Measurements from ENCODE around the gene CTNNB1.

CTNNB1 gene

GRCh38 chr3:41220906-41221677 is 21.8 kb downstream of the CTNNB1 start:
- no peak for DNase-seq (ENCODE audit: low read depth)

GRCh38 chr3:41222012-41222411 is 22.7 kb downstream of the CTNNB1 start:
- no peak for DNase-seq (ENCODE audit: low read depth)

DNA sequence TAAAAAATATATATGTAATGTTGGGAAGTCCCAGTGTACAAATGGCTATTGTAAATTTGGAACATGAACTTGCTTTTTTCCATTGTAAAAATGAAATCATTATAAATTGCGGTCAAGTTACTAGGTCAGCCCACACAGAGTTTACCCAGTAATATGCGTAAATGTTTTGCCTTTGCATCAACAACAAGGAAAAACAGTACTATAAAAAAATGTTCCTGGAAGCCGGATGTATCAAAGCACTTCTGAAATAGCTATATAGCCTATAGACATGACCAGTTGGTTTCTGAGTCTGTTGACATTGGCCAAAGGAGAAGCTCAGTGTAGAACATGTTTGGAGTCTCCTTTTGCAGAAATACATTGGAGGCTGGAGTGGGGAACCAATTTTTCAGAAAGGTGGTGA is 23.2 kb downstream of the CTNNB1 start:
- no peak for DNase-seq (ENCODE audit: low read depth)

- no peak for DNase-seq (ENCODE audit: low read depth)
These were observed 23.8 kb downstream of the CTNNB1 start for GRCh38 chr3:41223078-41223477.

DNA sequence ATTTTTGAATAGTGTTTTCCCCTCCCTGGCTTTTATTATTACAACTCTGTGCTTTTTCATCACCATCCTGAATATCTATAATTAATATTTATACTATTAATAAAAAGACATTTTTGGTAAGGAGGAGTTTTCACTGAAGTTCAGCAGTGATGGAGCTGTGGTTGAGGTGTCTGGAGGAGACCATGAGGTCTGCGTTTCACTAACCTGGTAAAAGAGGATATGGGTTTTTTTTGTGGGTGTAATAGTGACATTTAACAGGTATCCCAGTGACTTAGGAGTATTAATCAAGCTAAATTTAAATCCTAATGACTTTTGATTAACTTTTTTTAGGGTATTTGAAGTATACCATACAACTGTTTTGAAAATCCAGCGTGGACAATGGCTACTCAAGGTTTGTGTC is 24.4 kb downstream of the CTNNB1 start:
- no peak for DNase-seq (ENCODE audit: low read depth)

DNA sequence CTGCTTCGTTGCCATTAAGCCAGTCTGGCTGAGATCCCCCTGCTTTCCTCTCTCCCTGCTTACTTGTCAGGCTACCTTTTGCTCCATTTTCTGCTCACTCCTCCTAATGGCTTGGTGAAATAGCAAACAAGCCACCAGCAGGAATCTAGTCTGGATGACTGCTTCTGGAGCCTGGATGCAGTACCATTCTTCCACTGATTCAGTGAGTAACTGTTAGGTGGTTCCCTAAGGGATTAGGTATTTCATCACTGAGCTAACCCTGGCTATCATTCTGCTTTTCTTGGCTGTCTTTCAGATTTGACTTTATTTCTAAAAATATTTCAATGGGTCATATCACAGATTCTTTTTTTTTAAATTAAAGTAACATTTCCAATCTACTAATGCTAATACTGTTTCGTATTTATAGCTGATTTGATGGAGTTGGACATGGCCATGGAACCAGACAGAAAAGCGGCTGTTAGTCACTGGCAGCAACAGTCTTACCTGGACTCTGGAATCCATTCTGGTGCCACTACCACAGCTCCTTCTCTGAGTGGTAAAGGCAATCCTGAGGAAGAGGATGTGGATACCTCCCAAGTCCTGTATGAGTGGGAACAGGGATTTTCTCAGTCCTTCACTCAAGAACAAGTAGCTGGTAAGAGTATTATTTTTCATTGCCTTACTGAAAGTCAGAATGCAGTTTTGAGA is 25.0 kb downstream of the CTNNB1 start:
- DNase-seq (ENCODE audit: low read depth), result no peak

- DNase-seq (ENCODE audit: low read depth), result no peak
These were observed 35.8 kb downstream of the CTNNB1 start for GRCh38 chr3:41234823-41235721.

- DNase-seq (ENCODE audit: low read depth), result no peak
These were observed 36.9 kb downstream of the CTNNB1 start for GRCh38 chr3:41236228-41236627.

DNA sequence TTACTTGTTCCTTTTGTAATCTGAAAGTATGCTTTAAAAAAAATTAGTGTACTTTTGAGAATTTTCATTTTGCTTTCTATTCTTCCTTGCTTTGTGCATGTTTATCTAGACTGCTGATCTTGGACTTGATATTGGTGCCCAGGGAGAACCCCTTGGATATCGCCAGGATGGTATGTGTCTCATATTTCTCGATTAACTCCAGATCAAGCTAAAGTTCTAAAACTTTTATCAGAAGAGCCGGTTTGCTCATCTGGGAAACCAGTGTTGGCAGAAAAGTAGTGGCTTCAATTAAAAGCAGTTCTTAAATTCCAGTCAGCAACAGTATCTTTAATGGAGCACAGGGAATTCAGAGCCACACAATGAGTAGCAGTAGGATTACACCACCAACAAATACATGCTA is 38.6 kb downstream of the CTNNB1 start:
- no peak for DNase-seq (ENCODE audit: low read depth)

DNA sequence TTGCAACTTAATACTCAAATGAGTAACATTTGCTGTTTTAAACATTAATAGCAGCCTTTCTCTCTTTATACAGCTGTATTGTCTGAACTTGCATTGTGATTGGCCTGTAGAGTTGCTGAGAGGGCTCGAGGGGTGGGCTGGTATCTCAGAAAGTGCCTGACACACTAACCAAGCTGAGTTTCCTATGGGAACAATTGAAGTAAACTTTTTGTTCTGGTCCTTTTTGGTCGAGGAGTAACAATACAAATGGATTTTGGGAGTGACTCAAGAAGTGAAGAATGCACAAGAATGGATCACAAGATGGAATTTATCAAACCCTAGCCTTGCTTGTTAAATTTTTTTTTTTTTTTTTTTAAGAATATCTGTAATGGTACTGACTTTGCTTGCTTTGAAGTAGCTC is 40.3 kb downstream of the CTNNB1 start:
- DNase-seq (ENCODE audit: low read depth), result no peak

DNA sequence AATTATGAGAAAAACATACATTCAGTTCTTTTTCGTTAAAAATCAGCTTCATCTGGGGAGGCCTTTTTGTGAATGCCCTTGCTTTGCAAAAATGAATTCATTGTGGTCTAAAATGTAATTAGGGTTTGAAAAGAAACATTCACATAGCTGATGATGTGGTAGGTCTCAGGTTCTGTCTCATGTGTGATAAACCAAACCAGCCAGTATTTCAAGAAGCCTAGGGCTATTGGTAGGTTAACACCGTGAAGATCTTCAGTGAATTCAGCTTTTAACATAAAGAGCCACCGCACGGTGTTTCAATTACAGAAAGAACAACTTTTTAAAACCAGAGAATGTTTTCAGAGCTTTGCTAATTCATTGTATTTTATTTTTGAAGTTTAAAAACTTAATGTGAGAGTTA is 41.9 kb downstream of the CTNNB1 start:
- DNase-seq (ENCODE audit: low read depth), result no peak

DNA sequence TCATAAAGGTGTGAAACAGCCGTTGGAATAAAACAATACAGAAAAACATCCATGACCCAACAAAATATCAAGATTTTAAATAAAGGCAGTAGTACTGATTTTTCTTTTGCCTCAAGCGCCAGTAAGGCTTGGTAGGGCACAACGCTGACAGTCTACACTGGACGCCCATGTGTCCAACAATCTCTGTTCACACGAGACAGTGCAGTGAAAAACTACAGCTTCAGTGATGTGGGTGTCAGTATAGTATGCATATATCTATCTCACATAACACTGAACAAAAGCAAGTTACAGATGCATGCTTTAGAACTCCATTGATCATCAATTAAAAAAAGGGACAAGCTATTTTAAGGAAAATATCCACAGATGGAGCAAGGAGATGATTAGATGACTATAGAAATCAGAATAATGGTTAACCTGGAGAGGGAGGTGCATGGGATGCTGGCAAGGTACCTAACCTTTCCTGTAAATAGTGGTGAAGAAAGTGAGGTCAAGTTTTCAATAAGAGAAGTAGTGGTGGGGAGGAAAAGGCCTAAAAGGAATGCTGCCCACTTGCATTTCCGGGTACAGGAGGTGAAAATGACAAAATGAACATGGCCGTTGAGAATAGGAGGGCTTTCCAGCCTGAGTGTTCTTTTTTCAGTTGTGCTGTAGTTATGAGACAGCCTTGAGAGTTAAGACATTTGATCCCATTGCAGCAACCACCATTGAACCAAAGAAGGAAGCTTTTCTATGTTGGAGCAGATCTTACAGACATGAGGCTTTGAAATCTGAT is 42.7 kb downstream of the CTNNB1 start:
- no peak for DNase-seq (ENCODE audit: low read depth)

- no peak for DNase-seq (ENCODE audit: low read depth)
These were observed 43.9 kb downstream of the CTNNB1 start for GRCh38 chr3:41243183-41243582.

GRCh38 chr3:41244620-41245336 is 45.5 kb downstream of the CTNNB1 start:
- DNase-seq (ENCODE audit: low read depth), result no peak

GRCh38 chr3:41247055-41248004 is 48.0 kb downstream of the CTNNB1 start:
- no peak for DNase-seq (ENCODE audit: low read depth)

DNA sequence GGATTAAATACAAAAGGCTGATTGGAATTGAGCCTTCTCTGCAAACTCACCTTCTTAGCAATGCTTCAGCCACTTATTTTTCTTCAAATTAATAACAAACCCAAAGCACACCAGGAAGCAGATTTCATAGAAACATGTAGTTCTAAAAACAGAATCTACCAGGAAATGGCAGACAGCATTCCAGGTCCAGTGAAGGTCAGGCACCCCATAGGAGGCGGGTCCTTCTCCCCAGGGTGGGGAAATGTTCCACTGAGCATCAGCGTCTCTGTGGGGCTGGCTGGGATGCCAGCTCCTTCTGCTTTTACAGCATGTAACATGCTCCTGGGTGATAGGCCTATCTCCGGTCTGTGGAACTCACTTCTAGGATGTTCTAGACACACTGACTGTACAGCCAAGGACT is 49.2 kb downstream of the CTNNB1 start:
- no peak for DNase-seq (ENCODE audit: low read depth)

DNA sequence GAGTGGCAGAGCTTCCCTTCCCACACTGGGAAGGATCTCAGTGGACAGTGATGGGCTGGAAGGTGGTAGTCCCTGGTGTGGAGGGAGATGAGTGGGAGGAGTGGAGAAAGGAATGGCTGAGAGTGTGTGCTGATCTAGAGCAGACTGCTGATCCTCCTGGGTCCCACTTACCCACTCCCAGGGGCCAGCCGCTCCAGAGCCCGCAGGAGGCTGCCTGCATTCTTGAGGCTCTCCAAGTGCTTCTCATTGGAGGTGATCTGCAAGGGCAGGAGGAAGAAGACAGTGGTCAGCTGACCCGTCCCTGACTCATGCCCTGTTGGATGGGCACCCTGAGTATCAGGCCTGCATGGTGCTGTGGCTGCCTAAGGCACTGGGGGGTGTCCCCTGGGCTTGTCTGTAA is 50.0 kb downstream of the CTNNB1 start:
- no peak for DNase-seq (ENCODE audit: low read depth)

GRCh38 chr3:41250825-41251224 is 51.5 kb downstream of the CTNNB1 start:
- no peak for DNase-seq (ENCODE audit: low read depth)

- DNase-seq (ENCODE audit: low read depth), result no peak
These were observed 52.3 kb downstream of the CTNNB1 start for GRCh38 chr3:41251593-41251992.

DNA sequence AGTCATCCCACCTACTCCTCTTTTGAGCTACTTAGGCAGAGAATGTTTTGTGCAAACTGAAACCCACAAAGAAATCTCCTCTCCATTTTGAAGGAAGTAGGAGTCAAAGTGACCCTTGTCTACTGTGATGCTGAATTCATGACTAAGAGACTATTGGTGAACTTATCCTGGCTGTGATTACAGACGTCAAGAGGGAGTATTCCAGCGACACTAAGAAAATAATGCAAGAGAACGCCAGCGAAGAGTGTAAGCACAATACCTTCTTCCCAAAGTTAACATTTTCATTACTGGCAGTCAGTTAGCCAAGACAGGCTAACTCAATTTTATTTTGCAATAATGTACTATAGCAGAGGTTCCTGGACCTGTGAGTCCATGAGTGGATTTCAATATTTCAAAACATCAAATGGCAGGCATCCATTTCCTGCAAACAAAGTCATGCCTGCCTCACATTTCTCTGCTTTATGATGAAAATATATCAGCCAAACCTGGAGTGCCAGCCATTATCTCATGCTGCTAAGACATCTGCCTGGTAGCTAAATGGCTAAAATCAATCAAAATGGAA is 59.0 kb downstream of the CTNNB1 start:
- DNase-seq (ENCODE audit: low read depth), result no peak
